ENCODE results near the gene AQP7. TPM values are rescaled to one million over a fixed set of nuclear protein-coding genes. Genes with fewer than 3 reads are reported as not detected.

AQP7 gene
- total RNA-seq, 4 donors from 2014 or later: 2.7 to 20.7 (median 9.6) TPM

- no peak overlapping the region for H3K4me3 ChIP-seq (ENCODE audit: low read depth, poor library complexity, severe bottlenecking)
- intact Hi-C loops (cut with DNase I; ENCODE audit: low total_unique reads): no loop called here
- no peak for TF ChIP-seq CTCF (IDR thresholded peaks at IDR 0.05)
- TF ChIP-seq POLR2A (IDR thresholded peaks at IDR 0.05): no peak
- DNase-seq (ENCODE audit: low spot score in 2 of 2): no peak
- 33 to 40% methylated on average over 8 of the region's 8 CpGs for WGBS, 2 donors
Observed at GRCh38 chr9:33435821-33436277, 33.5 kb upstream of the AQP7 start.

- DNase-seq (ENCODE audit: low spot score in 2 of 2): no peak
- TF ChIP-seq POLR2A (IDR thresholded peaks at IDR 0.05): no peak
- TF ChIP-seq CTCF (IDR thresholded peaks at IDR 0.05): no peak
- WGBS, 2 donors: 71 to 74% methylated on average over 15 to 16 of the region's 16 CpGs
- intact Hi-C loops (cut with DNase I; ENCODE audit: low total_unique reads): no loop called here
- H3K4me3 ChIP-seq (ENCODE audit: low read depth, poor library complexity, severe bottlenecking): no peak overlapping the region
Observed at GRCh38 chr9:33434317-33435105, 32.1 kb upstream of the AQP7 start.

- H3K4me3 ChIP-seq (ENCODE audit: low read depth, poor library complexity, severe bottlenecking): no peak overlapping the region
- intact Hi-C loops (cut with DNase I; ENCODE audit: low total_unique reads): no loop called here
- TF ChIP-seq POLR2A (IDR thresholded peaks at IDR 0.05): no peak
- no peak for TF ChIP-seq CTCF (IDR thresholded peaks at IDR 0.05)
- WGBS, 2 donors: 88 to 92% methylated on average over 8 of the region's 8 CpGs
- DNase-seq (ENCODE audit: low spot score in 2 of 2): no peak
Observed at GRCh38 chr9:33433871-33434270, 31.5 kb upstream of the AQP7 start.

- intact Hi-C loops (cut with DNase I; ENCODE audit: low total_unique reads): no loop called here
- no peak overlapping the region for H3K4me3 ChIP-seq (ENCODE audit: low read depth, poor library complexity, severe bottlenecking)
- WGBS, 2 donors: 37 to 46% methylated on average over 2 of the region's 2 CpGs
- TF ChIP-seq CTCF (IDR thresholded peaks at IDR 0.05) (no peak), POLR2A (IDR thresholded peaks at IDR 0.05) (no peak)
- DNase-seq (ENCODE audit: low spot score in 2 of 2): no peak
Observed at GRCh38 chr9:33431420-33431819, 29.1 kb upstream of the AQP7 start.

- TF ChIP-seq POLR2A (IDR thresholded peaks at IDR 0.05) (no peak), CTCF (IDR thresholded peaks at IDR 0.05) (no peak)
- 0 to 17% methylated on average over 1 of the region's 1 CpG for whole genome bisulfite sequencing, 2 donors
- H3K4me3 ChIP-seq (ENCODE audit: low read depth, poor library complexity, severe bottlenecking): no peak overlapping the region
- intact Hi-C loops (cut with DNase I; ENCODE audit: low total_unique reads): no loop called here
- DNase-seq (ENCODE audit: low spot score in 2 of 2): no peak
Observed at GRCh38 chr9:33430942-33431341, 28.6 kb upstream of the AQP7 start.

All from lower leg skin (tissue), 4 donors.